DND-41 (cell line): Measurements from ENCODE around the gene LHPP.

Experiments
- EZH2 ChIP-seq: IDR thresholded peaks from 3 replicates; pipeline ENCODE4 v1.6.1; 2012; ENCODE audit warnings: borderline replicate concordance, low read depth, mild to moderate bottlenecking, moderate library complexity, low read length, inconsistent platforms; ENCODE audit not compliant: severe bottlenecking
- TF ChIP-seq, protein P1 (sequence below): IDR thresholded peaks from 2 replicates; pipeline ENCODE4 v1.5.1; 2012; ENCODE audit warnings: borderline replicate concordance, low read length, moderate library complexity, mild to moderate bottlenecking; ENCODE audit not compliant: poor library complexity, severe bottlenecking; ENCODE audit errors: extremely low read depth

DNA sequence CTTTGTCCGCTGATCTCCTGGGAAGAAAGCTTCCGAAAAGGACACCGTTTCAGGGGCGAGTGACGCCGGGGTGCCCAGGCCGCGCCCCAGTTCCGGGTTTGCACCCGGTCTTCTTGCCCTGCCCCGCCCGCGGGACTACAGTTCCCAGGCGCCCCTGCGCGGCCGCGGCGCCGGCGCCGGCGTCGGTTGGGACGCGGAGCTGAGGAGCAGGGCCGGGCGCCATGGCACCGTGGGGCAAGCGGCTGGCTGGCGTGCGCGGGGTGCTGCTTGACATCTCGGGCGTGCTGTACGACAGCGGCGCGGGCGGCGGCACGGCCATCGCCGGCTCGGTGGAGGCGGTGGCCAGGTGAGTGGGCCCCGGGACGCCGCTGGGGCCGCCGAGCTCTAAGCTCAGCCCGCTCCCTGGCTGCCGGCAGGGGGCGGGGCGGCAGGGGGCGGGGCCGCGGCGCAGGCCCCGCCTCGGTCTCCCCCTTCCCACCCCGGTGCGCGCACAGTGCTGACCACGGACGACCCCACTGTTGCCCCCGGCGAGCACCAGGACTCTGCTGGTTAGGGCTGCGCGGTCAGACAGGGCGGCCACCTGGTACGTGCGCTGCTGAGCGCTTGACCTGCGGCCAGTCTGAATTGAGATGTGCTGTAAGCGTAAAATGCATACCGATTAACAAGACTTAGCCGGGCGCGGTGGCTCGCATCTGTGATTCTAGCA, at the start of gene LHPP:
- TF ChIP-seq, protein P1, sequence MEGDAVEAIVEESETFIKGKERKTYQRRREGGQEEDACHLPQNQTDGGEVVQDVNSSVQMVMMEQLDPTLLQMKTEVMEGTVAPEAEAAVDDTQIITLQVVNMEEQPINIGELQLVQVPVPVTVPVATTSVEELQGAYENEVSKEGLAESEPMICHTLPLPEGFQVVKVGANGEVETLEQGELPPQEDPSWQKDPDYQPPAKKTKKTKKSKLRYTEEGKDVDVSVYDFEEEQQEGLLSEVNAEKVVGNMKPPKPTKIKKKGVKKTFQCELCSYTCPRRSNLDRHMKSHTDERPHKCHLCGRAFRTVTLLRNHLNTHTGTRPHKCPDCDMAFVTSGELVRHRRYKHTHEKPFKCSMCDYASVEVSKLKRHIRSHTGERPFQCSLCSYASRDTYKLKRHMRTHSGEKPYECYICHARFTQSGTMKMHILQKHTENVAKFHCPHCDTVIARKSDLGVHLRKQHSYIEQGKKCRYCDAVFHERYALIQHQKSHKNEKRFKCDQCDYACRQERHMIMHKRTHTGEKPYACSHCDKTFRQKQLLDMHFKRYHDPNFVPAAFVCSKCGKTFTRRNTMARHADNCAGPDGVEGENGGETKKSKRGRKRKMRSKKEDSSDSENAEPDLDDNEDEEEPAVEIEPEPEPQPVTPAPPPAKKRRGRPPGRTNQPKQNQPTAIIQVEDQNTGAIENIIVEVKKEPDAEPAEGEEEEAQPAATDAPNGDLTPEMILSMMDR: peak; percentile 31
- TF ChIP-seq EZH2: no peak
